Fibroblast of pulmonary artery (primary cell): ENCODE data around the gene SIL1.
A peak's percentile ranks its signal among the peaks of the same experiment; 100 is the strongest.

Source experiments
- DNase-seq: peaks from one replicate; pipeline ENCODE4 v3.0.0-alpha.2; 2010; ENCODE audit warnings: low read depth
- H3K4me3 ChIP-seq: replicated peaks from 2 replicates; pipeline ENCODE4 v1.5.1; 2011; ENCODE audit warnings: low read depth, mild to moderate bottlenecking, control low read depth, low read length, moderate library complexity
- CTCF ChIP-seq: IDR thresholded peaks from 2 replicates; pipeline ENCODE4 v1.5.1; 2011; ENCODE audit warnings: mild to moderate bottlenecking, control low read depth, low read length, inconsistent platforms; ENCODE audit errors: missing control alignments

Gene SIL1

GRCh38 chr5:139131465-139131864, 66.7 kb downstream of the SIL1 start:
- no peak overlapping the region for H3K4me3 ChIP-seq
- TF ChIP-seq CTCF: no peak
- DNase-seq: peak; percentile 41

GRCh38 chr5:139131062-139131461, 67.1 kb downstream of the SIL1 start:
- TF ChIP-seq CTCF: no peak
- DNase-seq: no peak
- H3K4me3 ChIP-seq: no peak overlapping the region

GRCh38 chr5:139130214-139130613, 68.0 kb downstream of the SIL1 start:
- no peak for TF ChIP-seq CTCF
- H3K4me3 ChIP-seq: no peak overlapping the region
- DNase-seq: no peak

GRCh38 chr5:139126711-139127111, 71.5 kb downstream of the SIL1 start:
- H3K4me3 ChIP-seq: no peak overlapping the region
- no peak for TF ChIP-seq CTCF
- DNase-seq: no peak

GRCh38 chr5:139125991-139126390, 72.2 kb downstream of the SIL1 start:
- no peak for DNase-seq
- no peak overlapping the region for H3K4me3 ChIP-seq
- TF ChIP-seq CTCF: no peak

GRCh38 chr5:139124774-139125520, 73.2 kb downstream of the SIL1 start:
- no peak for TF ChIP-seq CTCF
- no peak overlapping the region for H3K4me3 ChIP-seq
- no peak for DNase-seq

GRCh38 chr5:139121120-139121519, 77.0 kb downstream of the SIL1 start:
- no peak overlapping the region for H3K4me3 ChIP-seq
- no peak for TF ChIP-seq CTCF
- DNase-seq: no peak
